Heart right ventricle (tissue), 16 donors: ENCODE measurements around the gene TERC. TPM values are rescaled to one million over a fixed set of nuclear protein-coding genes. Genes with fewer than 3 reads are reported as not detected.

Experiments
- ATAC-seq, 8 donors: fragments of 200-7000 bp; cut with Tn5 transposase; one replicate each; pipeline ENCODE4 v1.9.1; 2020; ENCODE audit warnings: mild to moderate bottlenecking in 8 of 8, moderate library complexity in 8 of 8, moderate number of reproducible peaks in 1 of 8
- DNase-seq, 2 donors: peaks; one replicate each; pipeline ENCODE4 v3.0.0-alpha.2; 2020
- H3K27ac ChIP-seq, 10 donors: fragments of 200-600 bp; sonication (generic) in 2 of 10; one replicate each; pipeline versions ENCODE4 v1.5.0 to v1.8.0; 2020 to 2022; ENCODE audit warnings: mild to moderate bottlenecking in 3 of 10
- H3K27me3 ChIP-seq, 7 donors: fragments of 200-600 bp; one replicate each; pipeline ENCODE4 v1.8.0; 2021 to 2022; ENCODE audit warnings: mild to moderate bottlenecking in 2 of 7
- H3K36me3 ChIP-seq, 9 donors: fragments of 200-600 bp; sonication (generic) in 1 of 9; one replicate each; pipeline versions ENCODE4 v1.5.0 to v1.8.0; 2020 to 2022; ENCODE audit warnings: mild to moderate bottlenecking in 2 of 9
- H3K4me1 ChIP-seq, 9 donors: fragments of 200-600 bp; sonication (generic) in 1 of 9; one replicate each; pipeline versions ENCODE4 v1.5.0 to v1.8.0; 2020 to 2022; ENCODE audit warnings: mild to moderate bottlenecking in 4 of 9
- H3K4me3 ChIP-seq, 10 donors: fragments of 200-600 bp; sonication (generic) in 2 of 10; one replicate each; pipeline versions ENCODE4 v1.5.0 to v1.8.0; 2020 to 2022; ENCODE audit warnings: mild to moderate bottlenecking in 7 of 10, moderate library complexity in 2 of 10
- H3K9me3 ChIP-seq, 11 donors: fragments of 200-600 bp in 10 of 11; sonication (generic) in 2 of 11; one replicate each; pipeline versions ENCODE4 v1.5.0 to v1.8.0; 2013 to 2022; ENCODE audit warnings: mild to moderate bottlenecking in 2 of 11, control low read depth in 1 of 11, moderate library complexity in 1 of 11
- WGBS, 2 donors: extraction: QIAGEN DNeasy Blood & Tissue Kit; methylation state at CpG; one replicate each; pipeline ENCODE4 v1.1.7; 2013; ENCODE audit warnings: inconsistent platforms in 1 of 2; 5-methylcytosine and 5-hydroxymethylcytosine counted together
- intact Hi-C, 10 donors: fragments of 100-400 bp; cut with DNase I; formaldehyde crosslinking; loops; one replicate each; pipeline versions ENCODE4 v1.11.1 to v1.14.2; 2022
- polyA plus RNA-seq, 2 donors: library from polyadenylated mRNA; stranded (reverse); fragments of 200-250 nt; gene quantifications; one replicate each; pipeline ENCODE4 v1.2.3, GENCODE V29; 2013
- total RNA-seq, 10 donors: library from RNA; stranded (reverse); fragmentation: NEBNext Ultra II Directional in 3 of 10; extraction: Animal tissue kit (Norgen Biotek cat#: 25700) in 3 of 10; gene quantifications; one replicate each; pipeline versions ENCODE4 v1.2.1 to v1.2.4, GENCODE V29; 2021 to 2023
- TF ChIP-seq, protein P1 (sequence below), 9 donors: fragments of 200-600 bp; sonication (generic) in 2 of 9; IDR thresholded peaks; one replicate each; pipeline versions ENCODE4 v1.5.0 to v1.8.0; 2021 to 2022; ENCODE audit warnings: antibody characterized with exemption in 9 of 9, mild to moderate bottlenecking in 5 of 9, moderate library complexity in 1 of 9
- donor health status: Arrhythmogenic right ventricular cardiomyopathy.
- donor health status: ischemic (EF 13 %, LVEDD 7.1; RV severe dilation, severe dysfunction).
- donor health status: healthy with polysubstance abuse.
- donor health status: DM: no; HTN: yes; CAD: no.
- donor health status: DM: no; HTN: no; CAD: no.
- donor health status: ischemic (EF 25% LVEDD 6.9; RV normal size, moderate dysfunction).
- donor health status: ischemic (EF 25% LVEDD 5.7; RV mildly dilated, moderate dysfunction).
- donor health status: healthy.
- donor health status: DM: yes; HTN: yes; CAD: no.
- donor health status: Ischemic cardiomyopathy.
- donor health status: ischemic (EF 35%, LVEDD 5.7; RV mildly dilated, moderate dysfunction).
- donor health status: nonischemic (EF 11% LVEDD 7.7; RV severe dilation, severe dysfunction).
- donor health status: DM: yes; HTN: yes; CAD: no.
- donor health status: PGD.
- donor health status: ischemic (EF 29% LVEDD 5.4; RV normal size, mild dysfunction).
- donor health status: nonischemic (EF 23%, LVEDD 6.1; RV moderate dilation, normal function).

The TERC gene
- total and polyA plus RNA-seq, 12 donors: 0.20 to 5.1 (median 2.6) TPM; not detected in 4

GRCh38 chr3:169754711-169755110 lies 10.1 kb downstream of the TERC start:
- peaks cover 0 to 13% (median 8%) of the 10 kb centered on the region in 7 donors for H3K27me3 ChIP-seq
- H3K4me1 ChIP-seq: no peaks in the 10 kb centered on the region
- H3K4me3 ChIP-seq: no peak overlapping the region
- H3K36me3 ChIP-seq: no peaks in the 10 kb centered on the region
- WGBS, 2 donors: 90 to 96% methylated on average over 3 of the region's 3 CpGs
- no peak for ATAC-seq
- intact Hi-C loops: no loop called here
- no peak for DNase-seq
- H3K9me3 ChIP-seq: no peaks in the 10 kb centered on the region
- TF ChIP-seq, protein P1, sequence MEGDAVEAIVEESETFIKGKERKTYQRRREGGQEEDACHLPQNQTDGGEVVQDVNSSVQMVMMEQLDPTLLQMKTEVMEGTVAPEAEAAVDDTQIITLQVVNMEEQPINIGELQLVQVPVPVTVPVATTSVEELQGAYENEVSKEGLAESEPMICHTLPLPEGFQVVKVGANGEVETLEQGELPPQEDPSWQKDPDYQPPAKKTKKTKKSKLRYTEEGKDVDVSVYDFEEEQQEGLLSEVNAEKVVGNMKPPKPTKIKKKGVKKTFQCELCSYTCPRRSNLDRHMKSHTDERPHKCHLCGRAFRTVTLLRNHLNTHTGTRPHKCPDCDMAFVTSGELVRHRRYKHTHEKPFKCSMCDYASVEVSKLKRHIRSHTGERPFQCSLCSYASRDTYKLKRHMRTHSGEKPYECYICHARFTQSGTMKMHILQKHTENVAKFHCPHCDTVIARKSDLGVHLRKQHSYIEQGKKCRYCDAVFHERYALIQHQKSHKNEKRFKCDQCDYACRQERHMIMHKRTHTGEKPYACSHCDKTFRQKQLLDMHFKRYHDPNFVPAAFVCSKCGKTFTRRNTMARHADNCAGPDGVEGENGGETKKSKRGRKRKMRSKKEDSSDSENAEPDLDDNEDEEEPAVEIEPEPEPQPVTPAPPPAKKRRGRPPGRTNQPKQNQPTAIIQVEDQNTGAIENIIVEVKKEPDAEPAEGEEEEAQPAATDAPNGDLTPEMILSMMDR (IDR thresholded peaks at IDR 0.05): no peak
- H3K27ac ChIP-seq: no peak overlapping the region

DNA sequence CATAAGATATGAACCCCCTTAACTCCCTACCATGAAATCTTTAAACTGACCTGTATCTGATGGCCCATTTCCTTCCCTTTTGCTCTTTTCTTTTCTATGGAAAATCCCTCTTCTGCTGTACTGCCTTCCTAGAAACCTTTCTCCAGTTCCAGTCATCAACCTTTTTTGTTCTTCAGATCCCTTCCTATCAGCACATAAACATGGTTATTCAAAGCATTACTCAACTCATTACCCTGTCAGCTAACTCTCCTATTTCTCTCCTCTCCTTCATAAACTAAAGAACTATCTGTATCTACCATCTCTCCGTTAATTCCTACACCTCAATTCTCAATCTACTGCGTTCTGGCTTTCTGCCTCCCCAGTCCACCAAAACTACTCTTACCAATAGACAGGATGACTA lies 13.0 kb downstream of the TERC start:
- no peak overlapping the region for H3K27ac ChIP-seq

GRCh38 chr3:169750665-169751064 lies 14.2 kb downstream of the TERC start:
- 31 to 34% methylated on average over 2 of the region's 2 CpGs for WGBS, 2 donors
- H3K9me3 ChIP-seq: no peaks in the 10 kb centered on the region
- intact Hi-C loops: no loop called here
- ATAC-seq (no peak), DNase-seq (no peak)
- H3K4me3 ChIP-seq: no peak overlapping the region
- no peaks in the 10 kb centered on the region for H3K36me3 ChIP-seq
- peaks cover 0 to 40% (median 13%) of the 10 kb centered on the region in 7 donors for H3K27me3 ChIP-seq
- TF ChIP-seq, protein P1 (IDR thresholded peaks at IDR 0.05): no peak
- no peaks in the 10 kb centered on the region for H3K4me1 ChIP-seq
- no peak overlapping the region for H3K27ac ChIP-seq

More for the DNA sequence above, 13.0 kb downstream of the TERC start:
- 79 to 85% methylated on average over 2 of the region's 2 CpGs for WGBS, 2 donors
- intact Hi-C loops: no loop called here
- Histone ChIP-seq H3K27me3 (peaks cover 0 to 36% (median 14%) of the 10 kb centered on the region in 7 donors), H3K9me3 (no peaks in the 10 kb centered on the region), H3K4me1 (no peaks in the 10 kb centered on the region), H3K36me3 (no peaks in the 10 kb centered on the region), H3K4me3 (no peak overlapping the region)
- DNase-seq (no peak), ATAC-seq (no peak)
- TF ChIP-seq, protein P1 (IDR thresholded peaks at IDR 0.05): no peak

DNA sequence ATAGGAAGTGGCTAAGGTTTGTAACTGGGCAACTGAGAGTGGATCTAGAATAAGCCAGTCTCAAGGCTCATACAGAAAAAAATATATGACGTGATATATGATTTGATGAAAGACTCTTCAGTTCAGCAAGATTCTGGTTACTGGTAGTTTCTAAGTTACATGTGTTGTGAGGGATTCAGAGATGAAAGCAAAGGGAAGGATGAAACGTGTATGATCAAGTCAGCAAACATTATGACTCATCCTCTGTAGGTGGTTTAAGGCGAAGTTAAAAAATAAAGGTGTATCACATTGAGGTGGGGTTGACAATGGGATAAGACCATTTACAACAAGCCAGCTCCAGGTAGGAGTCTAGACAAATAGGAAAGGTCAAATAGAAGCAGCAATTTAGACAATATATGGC lies 16.2 kb downstream of the TERC start:
- Histone ChIP-seq H3K27me3 (peaks cover 0 to 40% (median 11%) of the 10 kb centered on the region in 7 donors), H3K9me3 (no peaks in the 10 kb centered on the region), H3K27ac (no peak overlapping the region), H3K4me1 (no peaks in the 10 kb centered on the region), H3K36me3 (no peaks in the 10 kb centered on the region), H3K4me3 (no peak overlapping the region)
- ATAC-seq: no peak
- intact Hi-C loops: loop anchor here in 6 of 10 donors (5.0 to 10.0 kb wide), 5 partner anchors 84 to 794 kb away; partner anchors contain the start of gene MECOM (in 1 of the 6)
- no peak for DNase-seq
- TF ChIP-seq, protein P1 (IDR thresholded peaks at IDR 0.05): no peak
- WGBS, 2 donors: 78 to 88% methylated on average over 3 of the region's 3 CpGs
